ENCODE results near the gene LAPTM5.

Gene LAPTM5

DNA sequence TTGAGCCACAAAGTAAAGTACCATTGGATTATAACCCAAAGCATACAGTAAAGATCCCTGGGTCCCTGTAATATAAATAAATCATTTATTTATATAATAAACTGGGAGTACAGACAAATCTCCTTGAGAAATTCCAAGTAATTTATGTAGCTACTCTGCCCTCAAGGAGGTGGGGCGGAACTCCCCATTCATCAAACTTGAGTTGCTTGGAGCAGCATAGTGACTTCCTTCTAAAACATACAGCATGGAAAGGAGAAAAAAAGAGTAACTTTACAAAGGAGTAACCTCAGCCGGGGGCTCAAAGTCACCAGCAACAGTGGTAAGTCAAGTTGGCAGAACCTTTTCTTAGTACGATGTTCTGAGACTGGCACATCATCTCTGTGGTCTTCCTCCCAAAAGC, 4.5 kb downstream of the LAPTM5 start:
- no peak for DNase-seq (ENCODE audit: low spot score)
- TF ChIP-seq, protein P1, sequence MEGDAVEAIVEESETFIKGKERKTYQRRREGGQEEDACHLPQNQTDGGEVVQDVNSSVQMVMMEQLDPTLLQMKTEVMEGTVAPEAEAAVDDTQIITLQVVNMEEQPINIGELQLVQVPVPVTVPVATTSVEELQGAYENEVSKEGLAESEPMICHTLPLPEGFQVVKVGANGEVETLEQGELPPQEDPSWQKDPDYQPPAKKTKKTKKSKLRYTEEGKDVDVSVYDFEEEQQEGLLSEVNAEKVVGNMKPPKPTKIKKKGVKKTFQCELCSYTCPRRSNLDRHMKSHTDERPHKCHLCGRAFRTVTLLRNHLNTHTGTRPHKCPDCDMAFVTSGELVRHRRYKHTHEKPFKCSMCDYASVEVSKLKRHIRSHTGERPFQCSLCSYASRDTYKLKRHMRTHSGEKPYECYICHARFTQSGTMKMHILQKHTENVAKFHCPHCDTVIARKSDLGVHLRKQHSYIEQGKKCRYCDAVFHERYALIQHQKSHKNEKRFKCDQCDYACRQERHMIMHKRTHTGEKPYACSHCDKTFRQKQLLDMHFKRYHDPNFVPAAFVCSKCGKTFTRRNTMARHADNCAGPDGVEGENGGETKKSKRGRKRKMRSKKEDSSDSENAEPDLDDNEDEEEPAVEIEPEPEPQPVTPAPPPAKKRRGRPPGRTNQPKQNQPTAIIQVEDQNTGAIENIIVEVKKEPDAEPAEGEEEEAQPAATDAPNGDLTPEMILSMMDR (IDR thresholded peaks at IDR 0.05; ENCODE audit: borderline replicate concordance, control extremely low read depth, extremely low read depth, insufficient read depth, missing control alignments): no peak
- in situ Hi-C loops (cut with MboI; ENCODE audit: low sequenced_read_pairs, unreplicated experiment): no loop called here

DNA sequence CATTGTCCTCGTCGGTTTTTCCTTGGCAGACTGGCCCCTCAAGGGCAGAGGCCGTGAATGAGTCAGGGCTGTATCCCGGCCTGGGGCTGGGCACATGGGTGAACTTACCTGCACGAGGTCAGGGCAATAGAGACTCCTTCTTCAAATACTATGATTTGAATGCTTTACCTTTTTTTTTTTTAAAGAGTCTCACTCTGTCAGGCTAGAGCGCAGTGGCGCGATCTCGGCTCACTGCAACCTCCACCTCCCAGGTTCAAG, 5.0 kb downstream of the LAPTM5 start:
- in situ Hi-C loops (cut with MboI; ENCODE audit: low sequenced_read_pairs, unreplicated experiment): no loop called here
- TF ChIP-seq, protein P1 (IDR thresholded peaks at IDR 0.05; ENCODE audit: borderline replicate concordance, control extremely low read depth, extremely low read depth, insufficient read depth, missing control alignments): no peak

DNA sequence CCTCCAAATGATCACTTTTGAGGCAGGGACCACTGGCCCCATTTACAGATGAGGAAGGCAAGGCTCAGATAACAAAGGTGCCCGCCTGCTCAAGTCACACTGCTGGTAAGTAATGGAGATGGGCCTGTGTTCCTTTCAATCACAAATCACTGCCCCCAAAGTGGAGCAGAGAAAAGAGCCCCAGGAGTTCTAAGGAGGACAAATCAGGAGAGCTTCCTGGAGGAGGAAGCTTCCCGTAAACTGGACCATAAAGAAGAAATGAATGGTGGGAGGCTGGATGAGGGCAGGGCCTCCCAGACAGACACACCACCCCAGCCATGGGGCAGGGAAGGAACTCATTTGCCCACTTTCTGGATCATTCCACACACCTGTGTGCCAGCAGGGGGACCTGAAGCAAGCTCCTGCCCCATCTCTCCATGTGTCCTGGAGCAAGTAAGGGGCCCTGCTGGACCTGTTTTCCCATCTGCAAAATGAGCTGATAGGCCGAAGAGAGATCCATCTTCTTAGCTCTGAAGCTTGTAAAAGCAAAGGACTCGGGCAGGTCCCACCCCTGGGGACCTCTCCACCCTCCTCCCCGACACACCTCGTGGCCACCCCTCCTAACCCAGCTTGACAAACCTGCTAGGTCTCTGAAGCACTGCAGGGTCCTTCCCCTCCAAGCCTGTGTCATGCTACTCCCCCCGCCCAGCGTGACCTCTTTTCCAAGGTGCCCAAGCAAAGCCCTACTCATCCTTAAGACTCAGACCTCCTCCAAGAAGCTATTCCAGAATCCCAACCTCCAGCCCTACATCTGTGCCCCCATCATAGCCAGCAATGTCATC, 5.5 kb downstream of the LAPTM5 start:
- no peak for DNase-seq (ENCODE audit: low spot score)
- TF ChIP-seq, protein P1 (IDR thresholded peaks at IDR 0.05; ENCODE audit: borderline replicate concordance, control extremely low read depth, extremely low read depth, insufficient read depth, missing control alignments): no peak
- in situ Hi-C loops (cut with MboI; ENCODE audit: low sequenced_read_pairs, unreplicated experiment): no loop called here

More for the DNA sequence above, 5.0 kb downstream of the LAPTM5 start:
- no peak for DNase-seq (ENCODE audit: low spot score)

DNA sequence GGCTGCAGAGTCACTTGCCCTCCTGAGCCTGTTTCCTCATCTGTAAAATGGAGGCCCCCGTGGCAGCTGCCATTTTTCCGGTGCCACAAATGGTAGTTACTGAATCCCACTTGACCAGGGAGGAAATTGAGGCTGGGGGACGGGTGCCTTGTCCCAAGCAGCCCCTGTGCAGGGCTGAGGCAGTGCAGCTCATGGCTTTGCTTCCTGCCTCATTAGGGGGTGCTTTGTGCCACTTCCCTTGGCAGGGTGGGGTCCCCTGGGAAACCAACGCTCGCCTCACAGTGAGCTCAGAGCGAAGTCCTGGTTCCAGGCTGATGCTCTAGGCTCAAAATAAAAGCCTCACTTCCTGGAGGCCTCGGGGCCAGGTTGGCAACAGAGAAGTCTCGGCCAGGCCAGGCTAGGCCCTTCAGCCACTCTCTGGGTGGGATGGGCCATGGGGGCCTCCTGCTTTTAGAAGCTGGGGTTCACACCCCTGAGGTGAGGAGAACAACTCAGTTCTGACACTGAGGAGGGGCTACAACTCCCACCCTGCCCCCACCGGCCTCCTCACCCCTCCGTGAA, 6.8 kb downstream of the LAPTM5 start:
- TF ChIP-seq, protein P1 (IDR thresholded peaks at IDR 0.05; ENCODE audit: borderline replicate concordance, control extremely low read depth, extremely low read depth, insufficient read depth, missing control alignments): no peak
- in situ Hi-C loops (cut with MboI; ENCODE audit: low sequenced_read_pairs, unreplicated experiment): no loop called here
- no peak for DNase-seq (ENCODE audit: low spot score)

DNA sequence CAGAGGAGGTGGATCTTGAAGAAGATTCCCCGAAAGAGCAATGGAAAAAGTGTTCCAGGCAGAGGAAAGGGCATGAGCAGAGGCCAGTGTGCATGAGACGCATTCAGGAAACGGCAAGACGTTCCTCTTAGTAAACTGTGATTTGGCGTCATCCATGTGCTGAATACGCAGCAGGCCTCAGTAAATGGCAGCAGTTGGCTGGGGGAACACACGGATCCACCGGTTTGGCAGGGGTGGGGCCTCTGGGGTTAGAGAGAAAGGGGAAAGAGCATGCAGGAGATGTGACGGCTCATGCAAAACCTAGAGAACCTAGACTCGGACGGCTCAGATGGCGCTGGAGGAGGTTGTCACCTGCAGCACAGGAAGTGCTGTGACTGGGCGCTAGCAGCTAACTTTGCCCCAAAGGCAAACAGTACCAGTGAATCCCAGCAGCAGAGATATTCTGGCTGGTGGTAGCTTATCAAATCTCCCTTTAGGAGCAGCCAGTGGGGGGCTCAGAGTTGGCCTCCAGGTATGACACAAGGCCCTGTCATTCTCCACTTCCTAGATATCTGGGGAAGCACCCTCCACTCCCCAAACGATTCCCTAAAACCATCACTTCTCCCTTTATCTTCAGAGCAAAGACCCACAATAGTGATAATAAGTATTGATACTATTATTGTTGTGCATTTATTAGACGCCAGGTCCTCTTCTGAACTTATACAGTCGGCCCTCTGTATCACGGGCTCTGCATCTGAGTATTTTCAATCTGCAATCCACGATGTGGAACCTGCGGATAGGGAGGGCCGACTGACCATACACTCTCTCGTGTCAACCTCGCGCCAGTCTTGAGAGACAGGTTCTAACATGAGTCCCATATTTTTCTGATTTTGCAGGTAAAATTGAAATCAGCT, 7.6 kb downstream of the LAPTM5 start:
- in situ Hi-C loops (cut with MboI; ENCODE audit: low sequenced_read_pairs, unreplicated experiment): no loop called here
- TF ChIP-seq, protein P1 (IDR thresholded peaks at IDR 0.05; ENCODE audit: borderline replicate concordance, control extremely low read depth, extremely low read depth, insufficient read depth, missing control alignments): no peak
- no peak for DNase-seq (ENCODE audit: low spot score)

DNA sequence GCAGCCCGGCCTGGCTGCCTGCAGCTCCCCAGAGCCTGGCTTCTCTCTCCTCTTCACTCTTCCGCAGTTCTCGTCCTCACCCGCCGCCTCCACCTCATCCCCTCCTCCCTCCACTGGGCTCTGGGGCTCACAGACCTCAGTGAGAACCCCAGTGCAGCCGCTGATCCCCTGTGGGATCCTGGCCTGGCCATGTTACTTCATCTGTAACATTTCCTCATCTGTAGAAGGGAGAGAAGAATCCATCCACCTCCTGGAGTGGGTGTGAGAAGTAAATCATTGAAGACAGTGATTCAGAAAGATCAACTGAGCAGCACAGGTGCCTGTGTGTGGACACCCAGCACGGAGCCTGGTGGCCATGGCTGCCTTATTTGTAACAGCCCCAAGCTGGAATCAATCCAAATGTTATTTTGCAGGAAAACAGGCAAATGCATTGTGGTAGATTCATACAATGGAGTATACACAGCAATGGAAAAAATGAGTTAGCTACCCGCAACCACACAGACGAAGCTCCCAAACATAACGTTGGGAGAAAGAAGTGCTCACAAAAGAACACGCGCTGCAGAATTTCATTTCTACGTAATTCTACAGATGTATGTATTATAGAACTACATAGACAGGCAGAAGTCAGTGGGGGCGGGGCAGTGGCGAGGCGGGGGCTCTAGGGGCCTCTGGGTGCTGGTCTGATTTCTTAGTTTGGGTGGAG, 8.7 kb downstream of the LAPTM5 start:
- DNase-seq (ENCODE audit: low spot score): no peak
- TF ChIP-seq, protein P1 (IDR thresholded peaks at IDR 0.05; ENCODE audit: borderline replicate concordance, control extremely low read depth, extremely low read depth, insufficient read depth, missing control alignments): no peak
- in situ Hi-C loops (cut with MboI; ENCODE audit: low sequenced_read_pairs, unreplicated experiment): no loop called here

Data from GM13976 (cell line).